HL-60 (cell line): ENCODE data around the gene RWDD1.

Experiments used
- DNase-seq, 2 experiments: peaks; one replicate each; pipeline ENCODE4 v3.0.0-alpha.2; 2010 to 2020; ENCODE audit warnings: low read depth in 1 of 2, low spot score in 1 of 2
- H3K27ac ChIP-seq: fragments of 250-450 bp; sonication (Bioruptor Pico); replicated peaks from 2 replicates; pipeline ENCODE4 v1.5.1; 2020; ENCODE audit warnings: mild to moderate bottlenecking, moderate library complexity
- H3K27me3 ChIP-seq: fragments of 250-450 bp; sonication (Bioruptor Pico); 2 replicates; pipeline ENCODE4 v1.5.1; 2021; ENCODE audit warnings: mild to moderate bottlenecking, moderate library complexity; ENCODE audit not compliant: insufficient read depth, poor library complexity, severe bottlenecking
- H3K4me3 ChIP-seq: replicated peaks from 2 replicates; pipeline ENCODE4 v1.5.1; 2011; ENCODE audit warnings: mild to moderate bottlenecking, control low read depth, low read length; ENCODE audit not compliant: insufficient read depth
- GABPA ChIP-seq: IDR thresholded peaks from 2 replicates; pipeline ENCODE4 v1.6.1; 2012; ENCODE audit warnings: low read depth
- POLR2AphosphoS5 ChIP-seq: IDR thresholded peaks from 2 replicates; pipeline ENCODE4 v1.6.1; 2012; ENCODE audit warnings: low read depth
- REST ChIP-seq: IDR thresholded peaks from 2 replicates; pipeline ENCODE4 v1.6.1; 2012; ENCODE audit warnings: low read depth; ENCODE audit not compliant: insufficient replicate concordance
- SPI1 ChIP-seq: IDR thresholded peaks from 2 replicates; pipeline ENCODE4 v1.6.1; 2012; ENCODE audit warnings: low read depth, mild to moderate bottlenecking, borderline replicate concordance
- long read RNA-seq: library from polyadenylated mRNA; unstranded; transcript quantifications from one replicate; pipeline ENCODE4 v2.0.0, GENCODE V29; 2020
- TF ChIP-seq, protein P1 (sequence below): IDR thresholded peaks from one replicate; pipeline ENCODE4 v1.5.1; 2011; ENCODE audit warnings: low read length, control low read depth, inconsistent platforms; ENCODE audit not compliant: insufficient read depth

The RWDD1 gene, protein sequence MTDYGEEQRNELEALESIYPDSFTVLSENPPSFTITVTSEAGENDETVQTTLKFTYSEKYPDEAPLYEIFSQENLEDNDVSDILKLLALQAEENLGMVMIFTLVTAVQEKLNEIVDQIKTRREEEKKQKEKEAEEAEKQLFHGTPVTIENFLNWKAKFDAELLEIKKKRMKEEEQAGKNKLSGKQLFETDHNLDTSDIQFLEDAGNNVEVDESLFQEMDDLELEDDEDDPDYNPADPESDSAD
- long read RNA-seq, full-length matches to known transcripts = 19 of 38 reads
- long read RNA-seq, partial matches to known transcripts = 15 of 38 reads
- long read RNA-seq, other reads (novel, unspliced or antisense) = 4 of 38 reads

GRCh38 chr6:116570856-116571682, at the start of gene RWDD1:
Gene RWDD1, plus strand, starts transcription at chr6:116571504. Its CDS starts 79 bp downstream, at chr6:116571583.
- H3K27me3 ChIP-seq = no peaks in the 10 kb centered on the region
- H3K27ac ChIP-seq = peak within 1 kb of the TSS; percentile 89
- TF ChIP-seq REST = no peak
- TF ChIP-seq SPI1 = no peak
- TF ChIP-seq GABPA = no peak; the same call in 1 of the 2 replicates
- TF ChIP-seq, protein P1, sequence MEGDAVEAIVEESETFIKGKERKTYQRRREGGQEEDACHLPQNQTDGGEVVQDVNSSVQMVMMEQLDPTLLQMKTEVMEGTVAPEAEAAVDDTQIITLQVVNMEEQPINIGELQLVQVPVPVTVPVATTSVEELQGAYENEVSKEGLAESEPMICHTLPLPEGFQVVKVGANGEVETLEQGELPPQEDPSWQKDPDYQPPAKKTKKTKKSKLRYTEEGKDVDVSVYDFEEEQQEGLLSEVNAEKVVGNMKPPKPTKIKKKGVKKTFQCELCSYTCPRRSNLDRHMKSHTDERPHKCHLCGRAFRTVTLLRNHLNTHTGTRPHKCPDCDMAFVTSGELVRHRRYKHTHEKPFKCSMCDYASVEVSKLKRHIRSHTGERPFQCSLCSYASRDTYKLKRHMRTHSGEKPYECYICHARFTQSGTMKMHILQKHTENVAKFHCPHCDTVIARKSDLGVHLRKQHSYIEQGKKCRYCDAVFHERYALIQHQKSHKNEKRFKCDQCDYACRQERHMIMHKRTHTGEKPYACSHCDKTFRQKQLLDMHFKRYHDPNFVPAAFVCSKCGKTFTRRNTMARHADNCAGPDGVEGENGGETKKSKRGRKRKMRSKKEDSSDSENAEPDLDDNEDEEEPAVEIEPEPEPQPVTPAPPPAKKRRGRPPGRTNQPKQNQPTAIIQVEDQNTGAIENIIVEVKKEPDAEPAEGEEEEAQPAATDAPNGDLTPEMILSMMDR = no peak
- TF ChIP-seq POLR2AphosphoS5 = peak; percentile 96
- H3K4me3 ChIP-seq = peak within 1 kb of the TSS; percentile 69
- peak; percentile 93 to 100 for DNase-seq

DNA sequence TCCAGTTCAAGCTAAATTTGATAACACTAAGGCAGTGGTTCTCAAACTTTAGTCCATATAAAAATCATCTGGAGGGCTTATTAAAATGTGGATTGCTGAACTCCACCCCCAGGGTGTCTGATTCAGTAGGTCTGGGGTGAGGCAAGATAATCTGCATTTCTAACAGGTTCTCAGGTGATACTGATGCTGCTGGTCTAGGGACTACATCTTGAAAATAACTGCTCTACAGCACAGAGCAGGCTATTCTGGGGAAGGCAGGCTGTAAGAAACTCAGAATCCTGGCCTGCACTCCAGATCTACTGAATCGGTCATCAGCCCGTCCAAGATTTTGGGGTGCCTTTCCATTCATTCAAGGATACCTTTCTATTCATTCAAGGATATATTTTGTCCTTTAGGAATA, 48.4 kb upstream of the RWDD1 start:
- Histone ChIP-seq H3K4me3 (no peak overlapping the region), H3K27ac (no peak overlapping the region), H3K27me3 (no peaks in the 10 kb centered on the region)
- no peak for DNase-seq
- TF ChIP-seq GABPA = no peak
- TF ChIP-seq, protein P1 = no peak
- no peak for TF ChIP-seq SPI1
- TF ChIP-seq REST = no peak
- TF ChIP-seq POLR2AphosphoS5 = no peak

DNA sequence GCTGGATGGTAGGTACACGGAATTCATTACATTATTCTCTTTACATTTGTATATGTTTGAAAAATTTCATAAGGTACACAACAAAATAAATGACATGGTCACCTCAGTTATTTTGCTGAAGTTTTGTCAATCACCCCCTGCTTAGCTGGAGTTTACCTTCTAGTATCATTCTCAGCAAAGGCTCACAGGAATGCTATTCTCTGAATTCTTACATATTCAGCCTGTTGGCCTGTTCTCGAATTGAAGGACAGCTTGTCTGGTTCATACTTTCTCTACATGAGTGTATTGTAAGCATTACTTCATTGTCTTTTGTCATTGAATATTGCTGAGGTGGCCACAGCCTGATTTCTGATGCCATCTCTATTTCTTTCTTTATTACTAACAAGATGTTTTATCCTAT, 47.1 kb upstream of the RWDD1 start:
- no peak for TF ChIP-seq REST
- TF ChIP-seq POLR2AphosphoS5 = no peak
- TF ChIP-seq SPI1 = no peak
- TF ChIP-seq, protein P1 = no peak
- TF ChIP-seq GABPA = no peak
- Histone ChIP-seq H3K27ac (no peak overlapping the region), H3K27me3 (no peaks in the 10 kb centered on the region), H3K4me3 (no peak overlapping the region)
- no peak for DNase-seq
